ENCODE results near the gene TRIM72. TPM values are rescaled to one million over a fixed set of nuclear protein-coding genes. Genes with fewer than 3 reads are reported as not detected.

The TRIM72 gene
- polyA plus RNA-seq, 3 donors: 0.04 TPM; not detected in 2

DNA sequence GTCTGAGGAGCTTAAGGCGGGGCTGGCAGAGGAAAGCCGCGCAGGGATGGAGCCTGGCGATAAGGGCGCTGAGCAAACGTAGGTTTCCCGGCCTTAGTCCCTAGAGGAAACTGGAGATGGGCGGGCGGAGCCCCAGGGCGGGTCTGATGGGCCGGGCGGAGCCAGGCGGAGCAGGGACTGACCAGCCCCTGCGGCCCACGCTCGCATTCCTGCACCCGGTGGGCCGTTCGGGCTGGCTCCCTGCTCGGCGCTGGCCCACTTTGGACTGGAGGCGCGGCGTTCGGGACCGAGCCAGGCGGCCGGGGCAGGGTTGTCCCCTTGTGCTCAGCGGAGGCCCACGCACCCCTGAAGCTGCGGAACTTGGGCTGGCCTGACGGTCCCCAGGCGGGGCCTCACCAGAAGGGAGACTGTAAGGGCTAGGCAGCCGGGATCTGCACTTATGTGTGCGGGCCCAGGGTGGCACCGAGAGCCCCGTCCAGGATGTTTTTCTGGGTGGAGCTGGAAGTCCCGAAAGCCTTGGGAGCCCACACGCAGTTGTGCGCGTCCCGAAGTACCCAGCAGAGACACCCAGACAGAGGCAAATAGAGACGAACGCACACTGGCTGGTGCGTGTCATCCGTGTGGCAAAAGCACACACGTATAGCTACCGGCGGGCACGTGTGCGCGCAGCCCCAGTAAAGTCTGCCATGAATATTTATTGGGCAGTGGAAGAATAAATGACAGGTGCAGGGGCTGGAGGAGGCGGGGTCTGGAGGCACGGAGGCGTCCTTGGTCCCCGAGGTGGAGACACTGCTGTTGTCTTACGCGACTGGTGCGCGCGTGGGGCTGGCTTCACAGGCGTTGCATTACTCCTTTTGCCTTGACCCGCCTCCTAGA lies 1.6 kb downstream of the TRIM72 start:
- Histone ChIP-seq H3K4me3 (replicated peaks in 1 of 3; ENCODE audit: low read depth in 2 of 3, low read length in 3 of 3) (peak overlapping the region; percentile 36 to 79 (median 52)), H3K27ac (ENCODE audit: low read depth in 1 of 2, low read length in 2 of 2) (no peak overlapping the region), H3K4me2 (replicated peaks; ENCODE audit: extremely low read depth, low read length, poor library complexity, severe bottlenecking) (peak overlapping the region; percentile 90), H4K20me1 (ENCODE audit: insufficient read depth, low read length) (no peaks in the 10 kb centered on the region), H3K4me1 (ENCODE audit: control insufficient read depth in 1 of 2, insufficient read depth in 2 of 2, low read length in 2 of 2) (peaks cover 34 to 40% of the 10 kb centered on the region in 2 donors), H2AFZ (ENCODE audit: insufficient read depth, low read depth, low read length, poor library complexity, severe bottlenecking) (peak overlapping the region; percentile 89), H3K9ac (ENCODE audit: insufficient read depth, low read length, poor library complexity, severe bottlenecking) (peak overlapping the region; percentile 58), H3K9me3 (replicated peaks in 1 of 2; ENCODE audit: control insufficient read depth in 1 of 2, insufficient read depth in 1 of 2, low read length in 2 of 2) (peaks cover 0 to 4% of the 10 kb centered on the region in 2 donors), H3K27me3 (ENCODE audit: control insufficient read depth in 2 of 2, insufficient read depth in 2 of 2, low read length in 2 of 2) (peaks cover 9 to 48% of the 10 kb centered on the region in 2 donors), H3K79me2 (ENCODE audit: insufficient read depth, low read length) (no peaks in the 10 kb centered on the region), H3K36me3 (replicated peaks in 1 of 2; ENCODE audit: control insufficient read depth in 1 of 2, insufficient read depth in 2 of 2, low read length in 2 of 2) (no peaks in the 10 kb centered on the region)
- peak overlapping the region in 5 of 7 donors; percentile 11 to 49 (median 27) for H3K27ac Mint-ChIP-seq
- TF ChIP-seq, protein P1, sequence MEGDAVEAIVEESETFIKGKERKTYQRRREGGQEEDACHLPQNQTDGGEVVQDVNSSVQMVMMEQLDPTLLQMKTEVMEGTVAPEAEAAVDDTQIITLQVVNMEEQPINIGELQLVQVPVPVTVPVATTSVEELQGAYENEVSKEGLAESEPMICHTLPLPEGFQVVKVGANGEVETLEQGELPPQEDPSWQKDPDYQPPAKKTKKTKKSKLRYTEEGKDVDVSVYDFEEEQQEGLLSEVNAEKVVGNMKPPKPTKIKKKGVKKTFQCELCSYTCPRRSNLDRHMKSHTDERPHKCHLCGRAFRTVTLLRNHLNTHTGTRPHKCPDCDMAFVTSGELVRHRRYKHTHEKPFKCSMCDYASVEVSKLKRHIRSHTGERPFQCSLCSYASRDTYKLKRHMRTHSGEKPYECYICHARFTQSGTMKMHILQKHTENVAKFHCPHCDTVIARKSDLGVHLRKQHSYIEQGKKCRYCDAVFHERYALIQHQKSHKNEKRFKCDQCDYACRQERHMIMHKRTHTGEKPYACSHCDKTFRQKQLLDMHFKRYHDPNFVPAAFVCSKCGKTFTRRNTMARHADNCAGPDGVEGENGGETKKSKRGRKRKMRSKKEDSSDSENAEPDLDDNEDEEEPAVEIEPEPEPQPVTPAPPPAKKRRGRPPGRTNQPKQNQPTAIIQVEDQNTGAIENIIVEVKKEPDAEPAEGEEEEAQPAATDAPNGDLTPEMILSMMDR (IDR thresholded peaks at IDR 0.05): no peak
- under 1% methylated on average over 58 of the region's 63 CpGs for WGBS (ENCODE audit: insufficient coverage)
- intact Hi-C loops (cut with micrococcal nuclease): loop anchor here (2.0 to 10.0 kb wide), 3 partner anchors 13 to 61 kb away; partner anchors contain the start of genes ITGAM (in 2 of the 2), PRSS36 (in 1 of the 2) and PYCARD (in 1 of the 2)
- peak overlapping the region; percentile 81 to 97 for H3K4me3 Mint-ChIP-seq
- peaks cover 41% of the 10 kb centered on the region for H3K4me1 Mint-ChIP-seq
- DNase-seq: peak; percentile 30 to 40 (median 36)
- peaks cover 0 to 10% (median 6%) of the 10 kb centered on the region in 7 donors for H3K9me3 Mint-ChIP-seq
- peaks cover 16 to 17% of the 10 kb centered on the region in 2 donors for H3K36me3 Mint-ChIP-seq
- peaks cover 55 to 67% (median 56%) of the 10 kb centered on the region in 3 donors for H3K27me3 Mint-ChIP-seq (ENCODE audit: low read depth in 3 of 3)

DNA sequence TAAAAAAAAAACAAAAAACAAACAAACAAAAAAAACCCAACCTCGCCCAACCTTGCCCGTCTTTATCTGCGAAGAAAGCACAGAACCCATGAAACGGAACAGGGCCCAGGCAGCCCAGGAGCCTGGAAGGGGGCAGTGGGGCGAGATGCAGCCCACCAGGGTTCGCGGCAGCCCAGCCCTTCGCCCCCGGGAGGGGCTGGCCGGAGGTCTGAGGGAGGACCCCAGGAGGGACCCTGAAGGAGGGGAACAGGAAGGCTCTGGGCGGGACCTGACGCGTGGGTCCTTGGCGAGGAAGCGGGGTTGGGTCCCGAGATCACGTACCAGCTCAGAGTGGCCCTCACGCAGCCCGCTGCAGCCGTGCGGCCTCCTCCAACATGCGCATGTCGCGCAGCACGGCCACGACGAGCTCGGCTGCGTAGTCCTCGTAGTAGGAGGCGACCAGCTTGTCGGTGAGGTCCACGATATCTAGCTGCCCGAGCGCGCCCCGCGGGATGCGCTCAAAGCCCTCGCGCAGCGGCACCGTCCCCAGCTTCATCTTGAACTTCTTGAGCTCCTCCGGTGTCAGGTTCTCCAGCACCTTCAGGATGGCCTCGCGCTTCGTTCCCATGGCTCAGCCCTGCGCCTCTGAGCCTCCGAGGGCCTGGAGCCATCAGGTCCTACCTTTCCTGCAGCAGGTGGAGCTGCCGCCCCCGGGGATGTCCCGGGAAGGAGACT lies 2.7 kb downstream of the TRIM72 start, which contains the start of gene PYDC1:
Gene PYDC1 (minus strand): TSS at position 714 of the 714 bp plus-strand sequence. CDS start 107 bp downstream, at position 607.
- no peaks in the 10 kb centered on the region for H3K36me3 ChIP-seq (replicated peaks in 1 of 2; ENCODE audit: control insufficient read depth in 1 of 2, insufficient read depth in 2 of 2, low read length in 2 of 2)
- H4K20me1 ChIP-seq (ENCODE audit: insufficient read depth, low read length): no peaks in the 10 kb centered on the region
- H3K4me1 ChIP-seq (ENCODE audit: control insufficient read depth in 1 of 2, insufficient read depth in 2 of 2, low read length in 2 of 2): peaks cover 34 to 41% of the 10 kb centered on the region in 2 donors
- no peak within 1 kb of the TSS for H3K27ac ChIP-seq (ENCODE audit: low read depth in 1 of 2, low read length in 2 of 2)
- WGBS (ENCODE audit: insufficient coverage): 2% methylated on average over 52 of the region's 52 CpGs
- H3K27me3 Mint-ChIP-seq (ENCODE audit: low read depth in 3 of 3): peaks cover 65 to 77% (median 65%) of the 10 kb centered on the region in 3 donors
- peak within 1 kb of the TSS; percentile 81 to 97 for H3K4me3 Mint-ChIP-seq
- DNase-seq: peak in 1 of 3 donors; percentile 36
- peaks cover 0 to 4% of the 10 kb centered on the region in 2 donors for H3K9me3 ChIP-seq (replicated peaks in 1 of 2; ENCODE audit: control insufficient read depth in 1 of 2, insufficient read depth in 1 of 2, low read length in 2 of 2)
- H3K27me3 ChIP-seq (ENCODE audit: control insufficient read depth in 2 of 2, insufficient read depth in 2 of 2, low read length in 2 of 2): peaks cover 9 to 55% of the 10 kb centered on the region in 2 donors
- H3K4me3 ChIP-seq (replicated peaks in 1 of 3; ENCODE audit: low read depth in 2 of 3, low read length in 3 of 3): peak within 1 kb of the TSS in 2 of 3 experiments; percentile 52 to 79
- peak within 1 kb of the TSS in 2 of 7 donors; percentile 9 to 88 for H3K27ac Mint-ChIP-seq
- intact Hi-C loops (cut with micrococcal nuclease): loop anchor here (2.0 to 10.0 kb wide), 3 partner anchors 14 to 62 kb away; partner anchors contain the start of genes ITGAM (in 2 of the 2), PRSS36 (in 1 of the 2) and PYCARD (in 1 of the 2)
- H3K4me1 Mint-ChIP-seq: peaks cover 42% of the 10 kb centered on the region
- peak within 1 kb of the TSS; percentile 90 for H3K4me2 ChIP-seq (replicated peaks; ENCODE audit: extremely low read depth, low read length, poor library complexity, severe bottlenecking)
- TF ChIP-seq, protein P1 (IDR thresholded peaks at IDR 0.05): no peak
- H3K9me3 Mint-ChIP-seq: peaks cover 0 to 10% (median 7%) of the 10 kb centered on the region in 7 donors
- no peaks in the 10 kb centered on the region for H3K79me2 ChIP-seq (ENCODE audit: insufficient read depth, low read length)
- peak within 1 kb of the TSS; percentile 89 for H2AFZ ChIP-seq (ENCODE audit: insufficient read depth, low read depth, low read length, poor library complexity, severe bottlenecking)
- H3K36me3 Mint-ChIP-seq: peaks cover 16 to 17% of the 10 kb centered on the region in 2 donors
- peak within 1 kb of the TSS; percentile 19 for H3K9ac ChIP-seq (ENCODE audit: insufficient read depth, low read length, poor library complexity, severe bottlenecking)
